ENCODE measurements around the gene VPS54. TPM values are rescaled to one million over a fixed set of nuclear protein-coding genes. Genes with fewer than 3 reads are reported as not detected.
"Not testable (repeated sequence)": the region's sequence is repeated elsewhere in the genome, so short reads cannot be mapped to it uniquely, and the experiment has no call there.

VPS54 gene
- total and polyA plus RNA-seq, 5 donors = 8.5 to 14.8 (median 13.3) TPM

GRCh38 chr2:63992061-63992685, 27.1 kb downstream of the VPS54 start:
- intact Hi-C loops (cut with DNase I) = no loop called here
- no peaks in the 10 kb centered on the region for H3K27me3 ChIP-seq (ENCODE audit: control insufficient read depth, insufficient read depth)
- no peaks in the 10 kb centered on the region for H3K4me1 ChIP-seq (ENCODE audit: control insufficient read depth, insufficient read depth, low read length)
- ATAC-seq = peak in 1 of 2 donors; percentile 23
- H3K4me3 ChIP-seq (ENCODE audit: low read length) = no peak overlapping the region
- H3K9me3 ChIP-seq (ENCODE audit: control insufficient read depth, low read length) = no peaks in the 10 kb centered on the region
- 84% methylated on average over 13 of the region's 13 CpGs for WGBS
- H3K27ac ChIP-seq (ENCODE audit: low read length) = no peak overlapping the region
- no peak for DNase-seq

DNA sequence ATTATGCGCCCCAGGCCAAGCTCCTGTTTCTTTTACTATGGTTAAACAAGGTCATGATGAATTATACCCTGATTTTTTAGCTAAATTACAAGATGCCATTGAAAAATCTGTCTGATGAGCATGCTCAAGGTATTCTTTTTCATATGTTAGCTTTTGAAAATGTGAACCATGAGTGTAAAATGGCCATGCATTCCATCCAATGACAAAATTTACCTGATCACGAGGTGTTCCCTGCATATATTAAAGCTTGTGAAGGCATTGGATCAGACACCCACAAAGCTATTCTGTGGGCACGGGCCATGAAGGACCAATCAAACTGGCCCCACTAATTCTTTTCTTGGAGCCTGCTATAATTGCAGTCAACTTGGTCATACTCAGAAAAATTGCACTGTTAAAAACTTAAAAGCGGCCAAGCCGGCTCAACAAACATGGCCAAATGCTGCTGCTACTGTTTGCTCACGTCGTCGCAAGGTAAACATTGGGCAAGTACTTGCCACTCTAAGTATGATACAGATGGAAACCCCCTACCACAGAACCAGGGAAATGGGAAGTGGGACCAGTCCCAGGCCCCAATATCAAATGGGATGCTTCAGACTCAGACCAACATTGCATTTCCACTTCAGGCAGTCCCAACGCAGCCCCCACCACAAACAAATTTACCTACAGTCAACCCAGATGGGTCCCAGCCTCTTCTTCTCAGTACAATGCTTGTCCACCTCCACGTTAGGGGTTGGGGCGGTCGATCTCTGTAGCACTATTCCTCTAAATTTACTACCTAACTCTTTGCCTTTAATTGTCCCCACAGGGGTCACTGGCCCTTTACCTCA, 27.8 kb downstream of the VPS54 start:
- H3K9me3 ChIP-seq (ENCODE audit: control insufficient read depth, low read length); DNase-seq; ATAC-seq; H3K4me1 ChIP-seq (ENCODE audit: control insufficient read depth, insufficient read depth, low read length); H3K4me3 ChIP-seq (ENCODE audit: low read length); intact Hi-C loops (cut with DNase I); H3K27ac ChIP-seq (ENCODE audit: low read length); H3K27me3 ChIP-seq (ENCODE audit: control insufficient read depth, insufficient read depth): not testable (repeated sequence)
- WGBS = 98% methylated on average over 12 of the region's 12 CpGs

- Histone ChIP-seq H3K27me3 (ENCODE audit: control insufficient read depth, insufficient read depth) (no peaks in the 10 kb centered on the region), H3K4me3 (ENCODE audit: low read length) (no peak overlapping the region), H3K4me1 (ENCODE audit: control insufficient read depth, insufficient read depth, low read length) (no peaks in the 10 kb centered on the region), H3K9me3 (ENCODE audit: control insufficient read depth, low read length) (no peaks in the 10 kb centered on the region), H3K27ac (ENCODE audit: low read length) (no peak overlapping the region)
- WGBS = 94% methylated on average over 12 of the region's 12 CpGs
- DNase-seq (no peak), ATAC-seq (no peak)
- intact Hi-C loops (cut with DNase I) = no loop called here
Observed at GRCh38 chr2:63990072-63990471, 29.2 kb downstream of the VPS54 start.

DNA sequence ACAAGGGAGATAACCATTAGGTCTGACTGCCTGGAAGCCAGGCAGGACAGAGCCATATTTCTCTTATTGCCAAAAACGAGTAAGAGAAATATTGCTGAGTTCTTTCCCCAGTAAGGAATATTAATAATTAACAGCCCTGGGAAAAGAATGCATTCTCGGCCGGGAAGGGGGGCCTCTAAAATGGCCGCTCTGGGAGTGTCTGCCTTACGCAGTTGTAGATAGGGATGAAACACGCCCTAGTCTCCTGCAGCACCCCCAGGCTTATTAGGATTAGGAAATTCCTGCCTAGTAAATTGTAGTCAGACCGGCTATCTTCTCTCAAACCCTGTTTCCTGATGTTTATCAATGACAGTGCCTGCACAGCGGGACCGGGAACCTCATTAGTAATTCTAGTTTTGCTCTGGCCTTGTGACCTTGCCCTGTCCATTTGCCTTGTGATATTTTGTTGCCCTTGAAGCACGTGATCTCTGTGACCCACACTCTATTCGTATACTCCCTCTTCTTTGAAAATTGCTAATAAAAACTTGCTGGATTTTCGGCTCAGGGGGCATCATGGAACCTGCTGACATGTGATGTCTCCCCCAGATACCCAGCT, 30.3 kb downstream of the VPS54 start:
- H3K27ac ChIP-seq (ENCODE audit: low read length); H3K4me3 ChIP-seq (ENCODE audit: low read length); ATAC-seq; H3K27me3 ChIP-seq (ENCODE audit: control insufficient read depth, insufficient read depth); DNase-seq; H3K4me1 ChIP-seq (ENCODE audit: control insufficient read depth, insufficient read depth, low read length); H3K9me3 ChIP-seq (ENCODE audit: control insufficient read depth, low read length); intact Hi-C loops (cut with DNase I): not testable (repeated sequence)
- 97% methylated on average over 12 of the region's 12 CpGs for WGBS

- no peaks in the 10 kb centered on the region for H3K9me3 ChIP-seq (ENCODE audit: control insufficient read depth, low read length)
- DNase-seq (no peak), ATAC-seq (no peak)
- WGBS = 91% methylated on average over 6 of the region's 6 CpGs
- H3K27me3 ChIP-seq (ENCODE audit: control insufficient read depth, insufficient read depth) = no peaks in the 10 kb centered on the region
- no peaks in the 10 kb centered on the region for H3K4me1 ChIP-seq (ENCODE audit: control insufficient read depth, insufficient read depth, low read length)
- intact Hi-C loops (cut with DNase I) = no loop called here
- H3K27ac ChIP-seq (ENCODE audit: low read length) = no peak overlapping the region
- H3K4me3 ChIP-seq (ENCODE audit: low read length) = no peak overlapping the region
Observed at GRCh38 chr2:63984606-63985359, 34.4 kb downstream of the VPS54 start.

- DNase-seq = no peak
- Histone ChIP-seq H3K4me1 (ENCODE audit: control insufficient read depth, insufficient read depth, low read length) (no peaks in the 10 kb centered on the region), H3K9me3 (ENCODE audit: control insufficient read depth, low read length) (no peaks in the 10 kb centered on the region), H3K27ac (ENCODE audit: low read length) (no peak overlapping the region), H3K4me3 (ENCODE audit: low read length) (no peak overlapping the region), H3K27me3 (ENCODE audit: control insufficient read depth, insufficient read depth) (no peaks in the 10 kb centered on the region)
- ATAC-seq = no peak
- WGBS = 69% methylated on average over 2 of the region's 2 CpGs
- intact Hi-C loops (cut with DNase I) = no loop called here
Observed at GRCh38 chr2:63983986-63984605, 35.1 kb downstream of the VPS54 start.

- ATAC-seq = no peak
- H3K4me3 ChIP-seq (ENCODE audit: low read length) = no peak overlapping the region
- 97% methylated on average over 4 of the region's 4 CpGs for whole genome bisulfite sequencing
- intact Hi-C loops (cut with DNase I) = no loop called here
- H3K9me3 ChIP-seq (ENCODE audit: control insufficient read depth, low read length) = no peaks in the 10 kb centered on the region
- no peaks in the 10 kb centered on the region for H3K27me3 ChIP-seq (ENCODE audit: control insufficient read depth, insufficient read depth)
- no peaks in the 10 kb centered on the region for H3K4me1 ChIP-seq (ENCODE audit: control insufficient read depth, insufficient read depth, low read length)
- no peak overlapping the region for H3K27ac ChIP-seq (ENCODE audit: low read length)
- no peak for DNase-seq
Observed at GRCh38 chr2:63982335-63982734, 36.9 kb downstream of the VPS54 start.

- H3K4me1 ChIP-seq (ENCODE audit: control insufficient read depth, insufficient read depth, low read length) = no peaks in the 10 kb centered on the region
- no peaks in the 10 kb centered on the region for H3K27me3 ChIP-seq (ENCODE audit: control insufficient read depth, insufficient read depth)
- intact Hi-C loops (cut with DNase I) = no loop called here
- no peak overlapping the region for H3K4me3 ChIP-seq (ENCODE audit: low read length)
- H3K9me3 ChIP-seq (ENCODE audit: control insufficient read depth, low read length) = no peaks in the 10 kb centered on the region
- H3K27ac ChIP-seq (ENCODE audit: low read length) = no peak overlapping the region
- no peak for ATAC-seq
- DNase-seq = no peak
- WGBS = 87% methylated on average over 3 of the region's 3 CpGs
Observed at GRCh38 chr2:63981702-63982103, 37.5 kb downstream of the VPS54 start.

- no peaks in the 10 kb centered on the region for H3K27me3 ChIP-seq (ENCODE audit: control insufficient read depth, insufficient read depth)
- H3K9me3 ChIP-seq (ENCODE audit: control insufficient read depth, low read length) = no peaks in the 10 kb centered on the region
- no peak overlapping the region for H3K4me3 ChIP-seq (ENCODE audit: low read length)
- no peaks in the 10 kb centered on the region for H3K4me1 ChIP-seq (ENCODE audit: control insufficient read depth, insufficient read depth, low read length)
- ATAC-seq (no peak), DNase-seq (no peak)
- intact Hi-C loops (cut with DNase I) = no loop called here
- H3K27ac ChIP-seq (ENCODE audit: low read length) = no peak overlapping the region
Observed at GRCh38 chr2:63980794-63981193, 38.4 kb downstream of the VPS54 start.

DNA sequence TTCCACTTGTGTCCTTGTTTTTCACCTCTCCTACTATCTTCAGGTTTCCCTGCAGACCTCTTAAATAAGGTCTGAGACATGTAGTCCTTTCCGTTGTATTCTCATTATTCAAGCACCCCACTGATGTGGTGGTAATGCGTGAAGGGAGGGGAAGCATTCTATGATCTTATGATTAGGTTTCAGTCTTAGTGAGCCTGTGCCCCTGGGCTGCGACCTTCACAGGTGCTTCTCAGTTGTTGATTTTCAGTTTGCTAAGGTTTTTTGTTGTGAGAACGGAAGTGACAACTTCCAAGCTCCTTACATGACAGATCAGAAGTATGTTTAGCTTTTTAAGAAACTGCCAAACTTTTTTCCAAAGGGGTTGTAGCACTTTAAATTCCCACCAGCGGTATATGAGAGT, 41.3 kb downstream of the VPS54 start:
- intact Hi-C loops (cut with DNase I) = no loop called here
- 94% methylated on average over 5 of the region's 5 CpGs for WGBS

More for the DNA sequence above, 41.3 kb downstream of the VPS54 start:
- no peak for ATAC-seq
- Histone ChIP-seq H3K27ac (ENCODE audit: low read length) (no peak overlapping the region), H3K4me3 (ENCODE audit: low read length) (no peak overlapping the region), H3K4me1 (ENCODE audit: control insufficient read depth, insufficient read depth, low read length) (no peaks in the 10 kb centered on the region), H3K9me3 (ENCODE audit: control insufficient read depth, low read length) (no peaks in the 10 kb centered on the region), H3K27me3 (ENCODE audit: control insufficient read depth, insufficient read depth) (no peaks in the 10 kb centered on the region)
- DNase-seq = no peak

All from right cardiac atrium (tissue), 5 donors.